A673 (cell line): ENCODE data around the gene TRAP1.

ENCODE experiments used
- CTCF ChIP-seq: fragments of 300-800, 200-600 bp; sonication (generic); conservative IDR thresholded peaks from 2 replicates; pipeline ENCODE4 v1.5.1; 2017; ENCODE audit warnings: low read depth, mild to moderate bottlenecking, antibody characterized with exemption, low read length, moderate library complexity, mixed read lengths
- EZH2 ChIP-seq: fragments of 200-600 bp; sonication (generic); IDR thresholded peaks from 2 replicates; pipeline ENCODE4 v1.6.1; 2017; ENCODE audit warnings: borderline replicate concordance, low read depth, mild to moderate bottlenecking, mixed read lengths, antibody characterized with exemption, low read length; ENCODE audit not compliant: poor library complexity, severe bottlenecking

GRCh38 chr16:3739636-3740035 is 22.3 kb upstream of the TRAP1 start:
- TF ChIP-seq CTCF: no peak
- TF ChIP-seq EZH2: no peak
